Activated CD4-positive, alpha-beta memory T cell treated with anti-CD3 and anti-CD28 coated beads, Interleukin-2, amount 10 ng/mL, durations not matched to agents 7 days and 5 days (primary cell): Measurements from ENCODE around the gene TCF19. TPM values are rescaled to one million over a fixed set of nuclear protein-coding genes. Genes with fewer than 3 reads are reported as not detected.

Experiments
- CTCF ChIA-PET: fragments of 350-600 bp; sonication (Branson Sonifier 250); formaldehyde crosslinking; loops from one replicate; lab custom pipeline; 2021; ENCODE audit warnings: antibody characterized with exemption, inconsistent platforms; lab: Charles Lee
- POLR2A ChIA-PET: fragments of 350-600 bp; sonication (Branson Sonifier 250); formaldehyde crosslinking; loops from one replicate; lab custom pipeline; 2021; ENCODE audit warnings: antibody characterized with exemption; lab: Charles Lee
- DNase-seq: peaks from one replicate; pipeline ENCODE4 v3.0.0-alpha.2; 2020
- H3K27ac Mint-ChIP-seq: one replicate; pipeline ENCODE4 v1.8.0; 2021; ENCODE audit warnings: mild to moderate bottlenecking, mixed read lengths
- H3K27me3 Mint-ChIP-seq: one replicate; pipeline ENCODE4 v1.8.0; 2021; ENCODE audit warnings: mixed read lengths
- H3K36me3 Mint-ChIP-seq: one replicate; pipeline ENCODE4 v1.8.0; 2021; ENCODE audit warnings: low read depth, mixed read lengths
- H3K4me1 Mint-ChIP-seq: one replicate; pipeline ENCODE4 v1.8.0; 2021; ENCODE audit warnings: mixed read lengths
- H3K4me3 Mint-ChIP-seq: one replicate; pipeline ENCODE4 v1.8.0; 2021; ENCODE audit warnings: mild to moderate bottlenecking, mixed read lengths
- H3K9me3 Mint-ChIP-seq: one replicate; pipeline ENCODE4 v1.8.0; 2021; ENCODE audit warnings: mixed read lengths
- total RNA-seq, 2 experiments: library from RNA; stranded (reverse); gene quantifications; one replicate each; pipeline ENCODE4 v1.2.3, GENCODE V29; 2021

TCF19 gene
- total RNA-seq, 2 experiments from 2014 or later, result 78.9 to 80.7 TPM

GRCh38 chr6:31135710-31136109 is 22.7 kb upstream of the TCF19 start:
- ChIA-PET CTCF (interaction anchor here (1.0 to 2.6 kb wide), 4 partner anchors 9 to 231 kb away, joined by 3 to 21 read pairs (median 9); no protein-coding TSS in a partner anchor), POLR2A (no interaction called here)
- no peak overlapping the region for H3K4me3 Mint-ChIP-seq
- no peaks in the 10 kb centered on the region for H3K9me3 Mint-ChIP-seq
- H3K4me1 Mint-ChIP-seq, result peaks cover 8% of the 10 kb centered on the region
- no peak for DNase-seq
- H3K36me3 Mint-ChIP-seq, result no peaks in the 10 kb centered on the region
- no peaks in the 10 kb centered on the region for H3K27me3 Mint-ChIP-seq
- H3K27ac Mint-ChIP-seq, result no peak overlapping the region

- ChIA-PET POLR2A (interaction anchor here (2.7 kb wide), 1 partner anchor 58 kb away, joined by 12 read pairs; no protein-coding TSS in a partner anchor), CTCF (interaction anchor here (0.7 to 2.7 kb wide), 6 partner anchors 53 to 231 kb away, joined by 3 to 29 read pairs (median 7); no protein-coding TSS in a partner anchor)
Measured at GRCh38 chr6:31138982-31139381, 19.4 kb upstream of the TCF19 start, which contains the start of gene PSORS1C2. Gene PSORS1C2 (minus strand): TSS chr6:31139066. CDS start chr6:31139026, 40 bp downstream.

GRCh38 chr6:31139599-31139998 is 18.8 kb upstream of the TCF19 start:
- Mint-ChIP-seq H3K27ac (no peak overlapping the region), H3K36me3 (peaks cover 3% of the 10 kb centered on the region), H3K4me1 (peaks cover 8% of the 10 kb centered on the region), H3K27me3 (no peaks in the 10 kb centered on the region), H3K4me3 (no peak overlapping the region), H3K9me3 (no peaks in the 10 kb centered on the region)
- CTCF ChIA-PET, result interaction anchor here (0.7 to 2.7 kb wide), 5 partner anchors 53 to 230 kb away, joined by 3 to 13 read pairs (median 3); no protein-coding TSS in a partner anchor
- POLR2A ChIA-PET, result interaction anchor here (2.7 kb wide), 1 partner anchor 58 kb away, joined by 12 read pairs; no protein-coding TSS in a partner anchor
- no peak for DNase-seq

More at GRCh38 chr6:31138982-31139381, 19.4 kb upstream of the TCF19 start, which contains the start of gene PSORS1C2:
- Mint-ChIP-seq H3K4me1 (peaks cover 8% of the 10 kb centered on the region), H3K9me3 (no peaks in the 10 kb centered on the region), H3K36me3 (no peaks in the 10 kb centered on the region), H3K27me3 (no peaks in the 10 kb centered on the region), H3K27ac (no peak within 1 kb of the TSS), H3K4me3 (no peak within 1 kb of the TSS)
- no peak for DNase-seq

DNA sequence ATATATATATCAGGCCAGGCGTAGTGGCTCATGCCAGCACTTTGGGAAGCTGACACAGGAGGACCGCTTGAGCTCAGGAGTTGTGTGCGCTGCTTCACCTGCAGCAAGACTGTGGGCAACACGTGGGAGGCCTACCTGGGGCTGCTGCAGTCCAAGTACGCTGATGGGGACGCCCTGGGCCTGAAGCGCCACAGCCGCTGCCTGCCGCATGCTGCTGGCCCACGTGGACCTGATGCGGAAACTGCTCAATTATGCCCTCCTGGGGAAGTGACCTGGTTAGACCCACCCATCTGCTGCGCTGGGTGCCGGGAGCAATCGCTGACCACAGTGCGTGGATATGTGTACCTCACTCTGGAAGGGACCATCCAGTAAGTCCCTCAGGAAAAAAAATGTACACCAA is 17.7 kb upstream of the TCF19 start:
- DNase-seq, result no peak
- Mint-ChIP-seq H3K27me3 (no peaks in the 10 kb centered on the region), H3K9me3 (no peaks in the 10 kb centered on the region), H3K4me1 (peaks cover 8% of the 10 kb centered on the region), H3K4me3 (no peak overlapping the region), H3K36me3 (peaks cover 4% of the 10 kb centered on the region), H3K27ac (no peak overlapping the region)
- ChIA-PET CTCF (interaction anchor here (1.2 kb wide), 1 partner anchor 52 kb away, joined by 3 read pairs; no protein-coding TSS in a partner anchor), POLR2A (no interaction called here)

DNA sequence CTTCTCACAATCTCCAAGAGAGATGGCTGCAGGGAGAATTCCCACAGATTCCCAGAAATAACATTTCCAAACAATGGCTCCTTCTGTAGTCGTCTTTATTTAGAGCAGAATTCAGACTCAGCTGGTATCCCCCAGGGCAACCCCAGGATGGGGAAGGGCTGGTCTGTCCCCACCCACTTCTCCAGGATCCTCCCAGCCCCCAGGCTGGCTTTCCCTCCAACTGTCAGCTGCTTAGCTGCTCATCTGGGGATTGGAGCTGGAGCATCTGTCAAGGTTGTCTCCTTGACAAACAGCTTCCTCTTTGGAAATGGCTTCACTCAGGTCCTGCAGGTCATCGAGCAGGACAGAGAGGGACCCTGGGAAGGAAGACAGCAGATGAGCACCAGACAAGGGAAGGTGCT is 16.0 kb upstream of the TCF19 start:
- Mint-ChIP-seq H3K4me1 (peaks cover 6% of the 10 kb centered on the region), H3K36me3 (peaks cover 6% of the 10 kb centered on the region), H3K27ac (no peak overlapping the region), H3K9me3 (no peaks in the 10 kb centered on the region), H3K4me3 (no peak overlapping the region), H3K27me3 (no peaks in the 10 kb centered on the region)
- DNase-seq, result no peak
- POLR2A ChIA-PET, result interaction anchor here (1.2 kb wide), 1 partner anchor 17 kb away, joined by 3 read pairs; no protein-coding TSS in a partner anchor
- CTCF ChIA-PET, result no interaction called here

- Mint-ChIP-seq H3K9me3 (no peaks in the 10 kb centered on the region), H3K4me3 (no peak overlapping the region), H3K36me3 (peaks cover 6% of the 10 kb centered on the region), H3K4me1 (peaks cover 3% of the 10 kb centered on the region), H3K27me3 (no peaks in the 10 kb centered on the region), H3K27ac (no peak overlapping the region)
- CTCF ChIA-PET, result no interaction called here
- DNase-seq, result no peak
- POLR2A ChIA-PET, result interaction anchor here (0.5 to 1.2 kb wide), 2 partner anchors 16 to 24 kb away, joined by 3 to 4 read pairs; no protein-coding TSS in a partner anchor
Measured at GRCh38 chr6:31143148-31143547, 15.2 kb upstream of the TCF19 start.

DNA sequence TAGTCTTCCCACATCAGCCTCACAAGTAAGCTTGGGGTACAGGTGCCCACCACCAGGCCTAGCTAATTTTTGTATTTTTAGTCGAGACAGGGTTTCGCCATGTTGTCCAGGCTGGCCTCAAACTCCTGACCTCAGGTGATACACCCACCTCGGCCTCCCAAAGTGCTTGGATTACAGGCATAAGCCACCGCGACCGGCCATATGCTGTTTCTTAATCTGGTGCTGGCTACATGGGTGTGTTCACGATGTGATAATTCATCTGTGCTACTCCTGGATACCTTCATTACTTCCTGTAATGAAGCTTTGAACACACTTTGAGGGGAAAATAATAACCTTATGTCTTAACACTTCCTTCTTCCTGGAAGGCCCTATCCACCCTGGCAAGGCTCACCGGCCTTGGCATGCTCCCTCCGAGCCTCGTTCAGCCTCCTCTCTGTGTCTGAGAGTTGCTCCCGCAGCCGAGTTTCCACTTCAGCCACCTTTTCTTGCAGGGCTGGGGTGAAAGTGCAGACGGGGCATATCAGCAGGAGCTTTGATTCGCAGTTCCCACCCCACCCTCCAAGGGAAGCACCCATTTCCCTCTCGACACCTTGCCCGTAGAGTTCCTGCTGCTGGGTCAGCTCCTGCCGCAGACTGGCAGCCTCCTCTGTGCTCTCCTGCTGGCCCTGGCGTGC is 14.0 kb upstream of the TCF19 start:
- ChIA-PET POLR2A (interaction anchor here (0.5 to 1.2 kb wide), 4 partner anchors 14 to 55 kb away, joined by 3 to 4 read pairs (median 3); partner anchors contain the start of gene TCF19), CTCF (no interaction called here)
- H3K36me3 Mint-ChIP-seq, result peaks cover 6% of the 10 kb centered on the region

DNA sequence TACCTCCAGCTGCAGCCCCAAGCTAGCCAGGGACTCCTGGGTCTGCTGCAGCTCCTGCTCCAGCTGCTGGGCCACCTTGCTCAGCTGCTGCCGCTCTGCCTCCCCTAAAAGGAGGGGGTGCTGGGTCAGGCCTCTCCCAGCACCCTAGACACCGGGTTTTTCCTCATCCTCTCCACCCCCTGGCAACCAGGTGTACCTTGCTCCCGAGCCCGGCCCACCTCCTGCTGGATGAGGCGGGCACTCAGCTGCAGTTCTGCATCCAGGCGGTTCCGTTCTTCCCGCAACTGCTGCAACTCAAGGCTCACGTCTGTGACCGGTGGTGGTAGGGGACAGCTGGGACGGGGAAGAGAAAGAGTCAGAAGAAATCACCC is 13.4 kb upstream of the TCF19 start:
- Mint-ChIP-seq H3K4me3 (no peak overlapping the region), H3K27me3 (no peaks in the 10 kb centered on the region), H3K9me3 (no peaks in the 10 kb centered on the region), H3K4me1 (peaks cover 5% of the 10 kb centered on the region), H3K27ac (no peak overlapping the region), H3K36me3 (peaks cover 9% of the 10 kb centered on the region)
- POLR2A ChIA-PET, result interaction anchor here (0.5 to 1.2 kb wide), 4 partner anchors 14 to 54 kb away, joined by 3 to 4 read pairs (median 3); partner anchors contain the start of gene TCF19
- CTCF ChIA-PET, result no interaction called here
- no peak for DNase-seq

More for the DNA sequence above, 14.0 kb upstream of the TCF19 start:
- Mint-ChIP-seq H3K27ac (no peak overlapping the region), H3K4me1 (peaks cover 5% of the 10 kb centered on the region), H3K4me3 (no peak overlapping the region), H3K9me3 (no peaks in the 10 kb centered on the region), H3K27me3 (no peaks in the 10 kb centered on the region)
- DNase-seq, result no peak

GRCh38 chr6:31145386-31145785 is 13.0 kb upstream of the TCF19 start:
- CTCF ChIA-PET, result interaction anchor here (1.2 kb wide), 1 partner anchor 47 kb away, joined by 5 read pairs; no protein-coding TSS in a partner anchor
- Mint-ChIP-seq H3K36me3 (peaks cover 11% of the 10 kb centered on the region), H3K9me3 (no peaks in the 10 kb centered on the region), H3K27me3 (no peaks in the 10 kb centered on the region), H3K4me1 (peaks cover 5% of the 10 kb centered on the region), H3K4me3 (no peak overlapping the region), H3K27ac (no peak overlapping the region)
- POLR2A ChIA-PET, result interaction anchor here (1.0 to 1.2 kb wide), 2 partner anchors 17 to 52 kb away, joined by 3 read pairs; no protein-coding TSS in a partner anchor
- no peak for DNase-seq

DNA sequence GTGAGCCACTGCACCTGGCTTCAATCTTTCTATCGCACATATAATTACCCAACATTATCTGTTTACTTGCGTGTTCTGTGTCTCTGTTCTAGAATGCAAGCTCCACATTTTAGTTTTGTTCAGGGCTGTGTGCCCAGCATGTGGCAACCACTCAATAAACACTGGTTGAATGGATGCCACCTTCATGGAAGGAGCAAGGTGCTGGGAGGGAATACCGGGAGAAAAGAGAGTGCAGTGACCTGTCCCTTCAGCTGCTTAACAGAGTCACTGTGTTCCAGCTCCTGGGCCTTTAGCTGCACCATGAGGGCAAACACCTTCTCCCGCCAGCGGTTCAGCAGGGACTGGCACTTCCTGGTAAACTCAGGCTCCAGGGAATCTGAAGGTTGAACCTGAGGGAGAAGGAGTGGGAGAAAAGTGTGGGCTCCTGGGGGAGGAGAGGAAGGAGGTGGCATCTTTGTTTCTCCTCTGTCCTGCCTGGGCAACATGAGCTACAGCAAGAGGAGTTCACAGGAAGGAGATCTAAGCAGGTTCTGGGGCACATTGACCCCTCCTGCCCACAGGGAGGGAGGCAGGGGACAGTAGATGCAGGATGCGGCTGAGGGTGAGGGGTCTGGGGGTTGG is 8.5 kb upstream of the TCF19 start:
- no peak for DNase-seq
- Mint-ChIP-seq H3K4me3 (no peak overlapping the region), H3K4me1 (peaks cover 5% of the 10 kb centered on the region), H3K9me3 (no peaks in the 10 kb centered on the region), H3K27me3 (no peaks in the 10 kb centered on the region), H3K36me3 (peaks cover 21% of the 10 kb centered on the region), H3K27ac (no peak overlapping the region)
- ChIA-PET CTCF (interaction anchor here (1.2 kb wide), 1 partner anchor 18 kb away, joined by 5 read pairs; no protein-coding TSS in a partner anchor), POLR2A (interaction anchor here (0.6 kb wide), 1 partner anchor 403 kb away, joined by 3 read pairs; no protein-coding TSS in a partner anchor)

DNA sequence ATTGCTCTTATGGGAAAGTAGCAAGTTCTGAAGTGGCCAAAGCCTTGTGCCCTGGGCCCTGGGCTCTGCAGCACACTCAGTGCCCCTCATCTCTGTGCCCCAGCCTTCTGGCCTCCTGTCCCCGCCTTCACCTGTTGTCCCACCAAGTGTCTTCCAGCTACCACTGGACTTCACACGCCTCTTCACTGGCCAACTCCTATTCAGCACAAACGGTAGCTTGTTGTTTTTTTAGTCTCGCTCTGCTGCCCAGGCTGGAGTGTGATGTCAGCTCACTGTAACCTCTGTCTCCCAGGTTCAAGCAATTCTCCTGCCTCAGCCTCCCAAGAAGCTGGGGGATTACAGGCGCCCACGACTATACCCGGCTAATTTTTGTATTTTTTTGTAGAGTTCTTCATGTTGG is 5.6 kb upstream of the TCF19 start:
- Mint-ChIP-seq H3K27ac (no peak overlapping the region), H3K36me3 (peaks cover 20% of the 10 kb centered on the region), H3K27me3 (no peaks in the 10 kb centered on the region), H3K9me3 (no peaks in the 10 kb centered on the region), H3K4me1 (peaks cover 22% of the 10 kb centered on the region), H3K4me3 (no peak overlapping the region)
- DNase-seq, result no peak
- POLR2A ChIA-PET, result no interaction called here
- CTCF ChIA-PET, result interaction anchor here (2.0 kb wide), 1 partner anchor 214 kb away, joined by 5 read pairs; no protein-coding TSS in a partner anchor

DNA sequence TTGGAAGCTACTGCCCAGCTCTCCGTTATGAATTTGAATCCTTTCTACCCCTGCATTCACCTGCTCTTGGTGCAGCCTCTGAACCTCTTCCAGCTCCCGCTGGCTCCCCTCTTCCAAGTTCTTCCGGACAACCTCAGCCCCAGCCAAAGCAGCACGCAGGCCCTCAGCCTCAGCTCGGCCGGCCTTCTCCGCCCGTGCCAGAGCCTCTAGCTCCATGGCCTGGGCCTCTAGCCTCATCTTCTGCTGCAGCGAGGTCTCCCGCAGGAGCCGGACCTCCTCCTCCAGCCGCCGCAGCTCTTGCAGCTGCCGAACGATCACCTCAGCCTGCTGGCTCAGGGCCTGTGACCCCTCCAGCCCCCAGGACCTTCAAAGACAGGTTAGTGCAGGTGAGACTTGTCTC is 4.0 kb upstream of the TCF19 start:
- ChIA-PET POLR2A (no interaction called here), CTCF (no interaction called here)
- no peak for DNase-seq
- Mint-ChIP-seq H3K27ac (no peak overlapping the region), H3K4me3 (no peak overlapping the region), H3K27me3 (no peaks in the 10 kb centered on the region), H3K36me3 (peaks cover 30% of the 10 kb centered on the region), H3K4me1 (peaks cover 20% of the 10 kb centered on the region), H3K9me3 (no peaks in the 10 kb centered on the region)
